HEK293 (cell line): ENCODE results near the gene CNOT2.

ENCODE experiments used
- CTCF ChIA-PET: fragments of 350-600 bp; formaldehyde crosslinking; extraction: SDS; loops from one replicate; lab custom pipeline; 2021; ENCODE audit warnings: antibody characterized with exemption; lab: Yijun Ruan, JAX
- POLR2A ChIA-PET: fragments of 300-600 bp; formaldehyde crosslinking; extraction: SDS; loops from one replicate; lab custom pipeline; 2020; ENCODE audit warnings: antibody characterized with exemption, inconsistent platforms; lab: Yijun Ruan, JAX
- H3K27ac ChIP-seq: fragments of 200-500 bp; sonication (Bioruptor generic); 2 replicates; pipeline ENCODE4 v1.5.1; 2014; ENCODE audit warnings: low read depth, low read length, control low read depth, inconsistent platforms; ENCODE audit errors: extremely low read depth
- H3K36me3 ChIP-seq, 2 experiments: fragments of 200-500 bp in 1 of 2; sonication (Bioruptor generic) in 1 of 2; 1 replicate in 1 of 2; 2 replicates in 1 of 2; pipeline ENCODE4 v1.5.1; 2014 to 2017; ENCODE audit warnings: inconsistent platforms in 2 of 2, low read length in 2 of 2; ENCODE audit not compliant: control insufficient read depth in 2 of 2, insufficient read depth in 1 of 2
- H3K4me1 ChIP-seq: fragments of 200-500 bp; sonication (Bioruptor generic); 2 replicates; pipeline ENCODE4 v1.5.1; 2014; ENCODE audit warnings: mild to moderate bottlenecking, low read length, inconsistent platforms; ENCODE audit not compliant: control insufficient read depth, insufficient read depth
- H3K4me3 ChIP-seq: 2 replicates; pipeline ENCODE4 v1.5.1; 2011; ENCODE audit warnings: low read depth, mild to moderate bottlenecking, control low read depth, low read length, moderate library complexity
- H3K9me3 ChIP-seq: fragments of 200-500 bp; sonication (Bioruptor generic); 2 replicates; pipeline ENCODE4 v1.5.1; 2014; ENCODE audit warnings: low read depth, low read length, inconsistent platforms; ENCODE audit not compliant: control insufficient read depth, insufficient read depth
- CTCF ChIP-seq: fragments of 450-650 bp; formaldehyde crosslinking; IDR thresholded peaks from 2 replicates; pipeline ENCODE4 v1.5.1; 2016; ENCODE audit warnings: missing biosample characterization, missing genetic modification characterization
- ELK4 ChIP-seq: IDR thresholded peaks from 2 replicates; pipeline ENCODE4 v1.6.1; 2011; ENCODE audit warnings: mild to moderate bottlenecking, low read depth, low read length, borderline replicate concordance
- PRDM4 ChIP-seq: fragments of 450-650 bp; formaldehyde crosslinking; IDR thresholded peaks from 2 replicates; pipeline ENCODE4 v1.5.1; 2017; ENCODE audit warnings: missing biosample characterization, missing genetic modification characterization
- REST ChIP-seq: fragments of 450-650 bp; formaldehyde crosslinking; IDR thresholded peaks from 2 replicates; pipeline ENCODE4 v1.5.1; 2016; ENCODE audit warnings: missing biosample characterization, missing genetic modification characterization
- ZBTB49 ChIP-seq: fragments of 450-650 bp; formaldehyde crosslinking; IDR thresholded peaks from 2 replicates; pipeline ENCODE4 v1.5.1; 2016; ENCODE audit warnings: missing biosample characterization, missing genetic modification characterization, low read depth
- ZFP37 ChIP-seq: fragments of 450-650 bp; formaldehyde crosslinking; IDR thresholded peaks from 2 replicates; pipeline ENCODE4 v1.5.1; 2016; ENCODE audit warnings: missing biosample characterization, missing genetic modification characterization
- ZNF223 ChIP-seq: fragments of 450-650 bp; formaldehyde crosslinking; IDR thresholded peaks from 2 replicates; pipeline ENCODE4 v1.5.1; 2016; ENCODE audit warnings: missing biosample characterization, missing genetic modification characterization
- ZNF292 ChIP-seq: fragments of 450-650 bp; formaldehyde crosslinking; IDR thresholded peaks from 2 replicates; pipeline ENCODE4 v1.5.1; 2016; ENCODE audit warnings: low read depth, missing biosample characterization, missing genetic modification characterization, borderline replicate concordance
- ZNF354C ChIP-seq: fragments of 450-650 bp; formaldehyde crosslinking; IDR thresholded peaks from 2 replicates; pipeline ENCODE4 v1.5.1; 2016; ENCODE audit warnings: missing biosample characterization, missing genetic modification characterization, low read depth, borderline replicate concordance
- ZNF423 ChIP-seq: fragments of 450-650 bp; formaldehyde crosslinking; IDR thresholded peaks from 2 replicates; pipeline ENCODE4 v1.5.1; 2016; ENCODE audit warnings: missing biosample characterization, missing genetic modification characterization
- ZNF548 ChIP-seq: fragments of 450-650 bp; formaldehyde crosslinking; IDR thresholded peaks from 2 replicates; pipeline ENCODE4 v1.5.1; 2016; ENCODE audit warnings: missing biosample characterization, missing genetic modification characterization
- ZNF560 ChIP-seq: fragments of 450-650 bp; formaldehyde crosslinking; IDR thresholded peaks from 2 replicates; pipeline ENCODE4 v1.5.1; 2017; ENCODE audit warnings: missing biosample characterization, missing genetic modification characterization, borderline replicate concordance
- ZNF571 ChIP-seq: fragments of 450-650 bp; formaldehyde crosslinking; IDR thresholded peaks from 2 replicates; pipeline ENCODE4 v1.5.0; 2017; ENCODE audit warnings: missing biosample characterization, missing genetic modification characterization
- ZNF621 ChIP-seq: fragments of 450-650 bp; formaldehyde crosslinking; IDR thresholded peaks from 2 replicates; pipeline ENCODE4 v1.5.1; 2017; ENCODE audit warnings: missing biosample characterization, missing genetic modification characterization
- ZNF692 ChIP-seq: fragments of 450-650 bp; formaldehyde crosslinking; IDR thresholded peaks from 2 replicates; pipeline ENCODE4 v1.5.1; 2016; ENCODE audit warnings: missing biosample characterization, missing genetic modification characterization
- ZNF768 ChIP-seq: fragments of 450-650 bp; formaldehyde crosslinking; IDR thresholded peaks from 2 replicates; pipeline ENCODE4 v1.5.1; 2018; ENCODE audit warnings: missing biosample characterization, mild to moderate bottlenecking, missing genetic modification characterization
- ZNF837 ChIP-seq: fragments of 450-650 bp; formaldehyde crosslinking; IDR thresholded peaks from 2 replicates; pipeline ENCODE4 v1.5.1; 2016; ENCODE audit warnings: missing biosample characterization, missing genetic modification characterization

CNOT2 gene

GRCh38 chr12:70400124-70400523 lies 156.9 kb downstream of the CNOT2 start (continued):
- TF ChIP-seq REST (tag by site-specific recombination): no peak
- TF ChIP-seq ZNF223 (tag by site-specific recombination): no peak
- TF ChIP-seq ELK4: no peak
- no peak for TF ChIP-seq ZNF837 (tag by site-specific recombination)
- TF ChIP-seq, all 188 proteins: peak for 0

GRCh38 chr12:70402597-70402996 lies 159.4 kb downstream of the CNOT2 start:
- POLR2A ChIA-PET: no interaction called here
- Histone ChIP-seq H3K36me3 (peaks cover 0 to 20% of the 10 kb centered on the region in 2 experiments), H3K9me3 (no peaks in the 10 kb centered on the region), H3K4me3 (no peak overlapping the region), H3K27ac (no peak overlapping the region), H3K4me1 (no peaks in the 10 kb centered on the region)
- TF ChIP-seq ZNF292 (tag by site-specific recombination) (no peak), ZNF423 (tag by site-specific recombination) (no peak), ZBTB49 (tag by site-specific recombination) (no peak), PRDM4 (tag by site-specific recombination) (no peak), ZNF548 (tag by site-specific recombination) (no peak), ZNF571 (tag by site-specific recombination) (no peak), ZNF621 (no peak), ZFP37 (tag by site-specific recombination) (no peak), ZNF768 (tag by site-specific recombination) (no peak), CTCF (no peak), ZNF560 (tag by site-specific recombination) (no peak), ZNF692 (tag by site-specific recombination) (no peak), ZNF354C (tag by site-specific recombination) (no peak)
- CTCF ChIA-PET: no interaction called here
